Transverse colon (tissue), 3 donors: Measurements from ENCODE around the gene BST2.

ENCODE experiments used
- EP300 ChIP-seq: sonication (generic); formaldehyde crosslinking; IDR thresholded peaks from one replicate; pipeline ENCODE4 v1.6.1; 2017; ENCODE audit warnings: antibody characterized with exemption, low read depth
- TF ChIP-seq, protein P1 (sequence below), 5 experiments: fragments of 200-600 bp in 3 of 5; fragments of 450-650 bp in 2 of 5; sonication (generic) in 3 of 5; IDR thresholded peaks; 1 replicate in 2 of 5; 2 replicates in 3 of 5; pipeline ENCODE4 v1.5.1; 2016 to 2017; ENCODE audit warnings: antibody characterized with exemption in 5 of 5, inconsistent platforms in 3 of 5, mild to moderate bottlenecking in 2 of 5, moderate library complexity in 1 of 5

DNA sequence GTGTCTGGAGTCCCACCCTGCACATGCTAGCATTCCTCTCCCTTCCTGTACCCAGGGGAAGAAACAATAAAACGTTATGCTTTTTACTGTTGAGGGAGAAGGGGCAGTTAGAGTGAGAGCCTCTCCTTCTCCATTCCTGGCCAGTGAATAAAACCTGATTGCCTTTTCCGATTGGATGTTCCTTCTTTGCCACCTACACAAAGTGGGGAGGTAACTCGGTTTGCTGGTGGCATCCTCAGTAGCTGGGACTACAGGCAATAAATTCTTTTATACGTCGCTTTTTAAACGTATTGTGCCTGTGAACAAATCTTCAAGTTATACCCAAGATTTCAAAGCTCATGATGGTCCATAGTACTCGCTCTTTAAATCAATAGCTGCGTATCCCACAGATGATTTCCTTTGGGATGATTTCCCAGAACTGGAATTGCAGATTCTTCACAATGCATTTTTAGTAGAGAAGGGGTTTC is 13.8 kb upstream of the BST2 start:
- no peak for TF ChIP-seq EP300
- TF ChIP-seq, protein P1, sequence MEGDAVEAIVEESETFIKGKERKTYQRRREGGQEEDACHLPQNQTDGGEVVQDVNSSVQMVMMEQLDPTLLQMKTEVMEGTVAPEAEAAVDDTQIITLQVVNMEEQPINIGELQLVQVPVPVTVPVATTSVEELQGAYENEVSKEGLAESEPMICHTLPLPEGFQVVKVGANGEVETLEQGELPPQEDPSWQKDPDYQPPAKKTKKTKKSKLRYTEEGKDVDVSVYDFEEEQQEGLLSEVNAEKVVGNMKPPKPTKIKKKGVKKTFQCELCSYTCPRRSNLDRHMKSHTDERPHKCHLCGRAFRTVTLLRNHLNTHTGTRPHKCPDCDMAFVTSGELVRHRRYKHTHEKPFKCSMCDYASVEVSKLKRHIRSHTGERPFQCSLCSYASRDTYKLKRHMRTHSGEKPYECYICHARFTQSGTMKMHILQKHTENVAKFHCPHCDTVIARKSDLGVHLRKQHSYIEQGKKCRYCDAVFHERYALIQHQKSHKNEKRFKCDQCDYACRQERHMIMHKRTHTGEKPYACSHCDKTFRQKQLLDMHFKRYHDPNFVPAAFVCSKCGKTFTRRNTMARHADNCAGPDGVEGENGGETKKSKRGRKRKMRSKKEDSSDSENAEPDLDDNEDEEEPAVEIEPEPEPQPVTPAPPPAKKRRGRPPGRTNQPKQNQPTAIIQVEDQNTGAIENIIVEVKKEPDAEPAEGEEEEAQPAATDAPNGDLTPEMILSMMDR (IDR thresholded peaks at IDR 0.05): no peak
